ENCODE measurements around the gene LEMD1. TPM values are rescaled to one million over a fixed set of nuclear protein-coding genes. Genes with fewer than 3 reads are reported as not detected.
A peak's percentile ranks its signal among the peaks of the same experiment; 100 is the strongest.

The LEMD1 gene
- polyA plus RNA-seq, 4 donors: 1.7 to 3.8 (median 3.0) TPM

GRCh38 chr1:205357567-205357966 lies 64.3 kb downstream of the LEMD1 start:
- no peak for DNase-seq (ENCODE audit: low read depth in 4 of 4, low spot score in 2 of 4)

DNA sequence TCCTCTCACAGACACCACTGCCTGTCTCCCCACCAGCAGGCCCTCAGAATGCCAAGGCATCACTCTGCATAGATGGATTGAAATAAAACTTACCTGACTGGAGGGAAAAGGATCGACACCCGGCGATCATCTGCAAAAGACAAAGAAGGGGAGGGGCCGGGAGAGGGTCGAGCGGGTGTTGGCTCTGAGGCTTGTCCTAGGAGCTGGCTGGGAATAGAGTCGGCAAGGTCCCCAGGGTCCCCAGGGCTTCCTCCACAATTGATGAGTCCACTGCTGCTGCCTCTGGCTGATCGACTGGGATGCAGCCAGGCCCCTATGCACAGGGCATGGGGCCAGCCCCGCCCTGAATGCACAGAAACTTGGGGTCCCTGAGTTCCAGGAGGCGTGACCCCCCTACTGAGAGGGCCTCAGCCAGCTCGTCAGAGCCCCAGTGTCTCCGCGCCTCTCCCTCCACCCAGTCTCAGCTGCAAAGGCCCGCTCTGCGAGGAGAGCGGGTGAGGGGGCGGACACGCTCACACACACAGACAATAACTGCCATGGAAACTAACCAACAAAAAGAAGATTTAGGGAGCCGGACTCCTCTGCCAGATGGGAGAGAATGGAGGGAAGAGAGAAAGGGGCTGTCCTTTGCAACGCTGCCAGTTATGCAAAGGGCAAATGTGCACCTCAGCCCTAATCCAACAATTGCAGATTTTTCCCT lies 65.3 kb downstream of the LEMD1 start, which contains the start of gene KLHDC8A:
TSS of gene KLHDC8A (minus strand) at position 483 of the 700 bp plus-strand sequence. CDS start 13,318 bp downstream, outside the sequence.
- DNase-seq (ENCODE audit: low read depth in 4 of 4, low spot score in 2 of 4): peak in 3 of 4 donors; percentile 52 to 55 (median 55)

GRCh38 chr1:205355075-205355453 lies 66.8 kb downstream of the LEMD1 start:
- no peak for DNase-seq (ENCODE audit: low read depth in 4 of 4, low spot score in 2 of 4)

DNA sequence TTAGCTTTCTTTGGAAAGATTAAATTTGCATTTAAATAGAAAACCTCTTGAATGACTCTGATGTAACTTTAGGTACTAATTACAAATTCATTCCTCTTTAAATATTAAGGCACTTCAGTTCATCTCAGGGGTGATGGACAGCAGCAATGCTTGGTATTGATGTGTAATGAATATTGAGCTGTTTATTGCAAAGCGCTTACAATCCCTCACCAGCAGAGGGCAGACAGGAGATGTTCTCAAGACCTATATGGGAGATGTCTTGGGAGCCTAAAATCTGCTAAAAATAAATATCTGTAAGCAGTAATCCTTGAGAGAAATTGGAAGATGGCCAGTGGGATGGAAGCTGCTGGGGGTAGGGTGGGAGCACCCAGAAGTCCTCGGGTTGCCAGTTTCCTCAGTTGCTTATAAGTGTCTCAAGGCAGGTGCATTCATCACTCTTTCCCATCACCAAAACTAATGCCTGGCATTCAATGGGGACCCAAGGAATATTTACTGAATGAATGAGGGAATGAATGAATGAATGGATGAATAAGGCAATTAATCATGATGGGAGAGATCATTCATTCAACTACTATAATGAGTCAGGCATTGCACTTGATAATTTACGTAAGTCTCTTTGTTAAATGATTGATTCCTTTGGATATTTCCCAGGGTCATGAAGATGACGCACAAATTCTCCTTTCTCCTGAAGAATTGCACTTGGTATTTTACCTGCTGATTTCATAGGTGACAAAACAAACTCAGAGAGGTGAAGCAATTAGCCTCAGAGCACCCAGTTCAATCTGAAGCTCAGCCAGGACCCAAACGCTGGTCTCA lies 67.4 kb downstream of the LEMD1 start:
- no peak for DNase-seq (ENCODE audit: low read depth in 4 of 4, low spot score in 2 of 4)

DNA sequence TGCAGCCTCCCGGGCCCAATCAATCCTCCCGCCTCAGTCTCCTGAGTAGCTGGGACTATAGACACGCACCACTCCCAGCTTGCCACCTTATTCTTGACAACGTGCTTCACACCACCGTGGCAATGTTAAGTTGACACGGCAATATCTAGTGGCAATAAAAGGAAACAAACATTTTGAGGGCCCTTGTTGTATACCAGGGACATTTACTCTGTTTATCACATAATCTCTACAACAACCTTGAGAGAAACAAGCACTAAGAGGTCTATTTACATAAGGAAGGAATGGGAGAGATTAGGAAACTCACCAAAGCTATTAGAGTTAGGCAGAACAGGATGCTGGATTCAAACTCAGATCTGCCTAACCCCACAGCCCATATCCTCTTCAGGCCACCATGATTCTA lies 68.2 kb downstream of the LEMD1 start:
- no peak for DNase-seq (ENCODE audit: low read depth in 4 of 4, low spot score in 2 of 4)

GRCh38 chr1:205353191-205353590 lies 68.7 kb downstream of the LEMD1 start:
- no peak for DNase-seq (ENCODE audit: low read depth in 4 of 4, low spot score in 2 of 4)

DNA sequence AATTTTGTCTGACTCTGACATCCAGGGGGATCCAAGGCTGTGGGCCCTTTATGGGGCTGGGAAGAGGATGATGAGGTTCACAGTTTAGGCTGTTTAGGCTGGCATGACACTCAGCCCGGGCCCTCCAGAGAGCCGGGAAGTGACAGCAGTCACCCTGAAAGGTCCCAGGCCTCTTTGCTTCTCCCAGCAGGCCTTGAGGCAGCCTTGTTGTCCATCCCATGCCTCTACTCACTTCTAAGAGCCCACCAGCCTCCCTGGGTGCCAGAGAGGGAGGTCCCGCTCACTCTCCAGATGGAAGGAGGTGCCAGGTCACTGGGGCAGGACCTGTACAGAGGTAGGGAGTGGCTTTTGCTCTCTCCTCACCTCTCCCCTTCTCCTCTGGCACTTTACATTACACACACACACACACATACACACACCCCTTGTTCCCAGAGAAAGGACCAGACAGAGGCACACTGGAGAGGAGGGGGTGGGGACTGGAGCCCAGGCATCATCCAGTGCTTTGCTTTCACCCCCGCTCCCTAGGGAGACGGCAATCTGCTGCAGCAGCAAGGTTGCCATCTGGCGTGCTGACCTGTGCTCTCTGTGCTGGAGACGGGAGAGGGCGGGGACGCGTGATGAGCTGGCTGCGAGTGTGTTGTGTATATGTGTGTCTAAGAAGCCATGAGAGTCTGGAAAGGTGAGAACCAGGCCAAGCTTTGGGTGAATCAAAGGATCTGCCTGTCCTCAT lies 69.7 kb downstream of the LEMD1 start:
- no peak for DNase-seq (ENCODE audit: low read depth in 4 of 4, low spot score in 2 of 4)

GRCh38 chr1:205350691-205351141 lies 71.1 kb downstream of the LEMD1 start:
- no peak for DNase-seq (ENCODE audit: low read depth in 4 of 4, low spot score in 2 of 4)

DNA sequence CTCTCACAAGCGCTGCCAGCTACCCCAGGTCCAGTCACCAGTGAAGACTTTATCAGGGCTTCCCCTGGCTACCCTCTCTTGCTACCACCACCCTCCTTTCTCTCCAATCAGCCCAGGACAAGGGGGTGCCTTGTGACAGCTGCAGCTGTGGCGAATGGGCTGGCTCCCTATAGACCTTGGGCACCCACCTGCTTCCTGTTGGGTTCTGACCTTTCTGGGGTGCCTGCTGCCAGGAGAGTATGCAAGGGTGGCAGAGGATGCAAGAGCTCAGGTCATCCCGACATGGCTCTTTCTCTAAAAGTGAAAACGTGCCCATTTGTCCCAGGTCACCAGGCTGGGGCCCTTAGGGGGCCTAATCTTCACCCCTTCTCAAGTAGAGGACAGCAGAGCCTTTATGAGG lies 71.7 kb downstream of the LEMD1 start:
- DNase-seq (ENCODE audit: low read depth in 4 of 4, low spot score in 2 of 4): no peak

- no peak for DNase-seq (ENCODE audit: low read depth in 4 of 4, low spot score in 2 of 4)
These were observed 73.0 kb downstream of the LEMD1 start for GRCh38 chr1:205348554-205349487.

DNA sequence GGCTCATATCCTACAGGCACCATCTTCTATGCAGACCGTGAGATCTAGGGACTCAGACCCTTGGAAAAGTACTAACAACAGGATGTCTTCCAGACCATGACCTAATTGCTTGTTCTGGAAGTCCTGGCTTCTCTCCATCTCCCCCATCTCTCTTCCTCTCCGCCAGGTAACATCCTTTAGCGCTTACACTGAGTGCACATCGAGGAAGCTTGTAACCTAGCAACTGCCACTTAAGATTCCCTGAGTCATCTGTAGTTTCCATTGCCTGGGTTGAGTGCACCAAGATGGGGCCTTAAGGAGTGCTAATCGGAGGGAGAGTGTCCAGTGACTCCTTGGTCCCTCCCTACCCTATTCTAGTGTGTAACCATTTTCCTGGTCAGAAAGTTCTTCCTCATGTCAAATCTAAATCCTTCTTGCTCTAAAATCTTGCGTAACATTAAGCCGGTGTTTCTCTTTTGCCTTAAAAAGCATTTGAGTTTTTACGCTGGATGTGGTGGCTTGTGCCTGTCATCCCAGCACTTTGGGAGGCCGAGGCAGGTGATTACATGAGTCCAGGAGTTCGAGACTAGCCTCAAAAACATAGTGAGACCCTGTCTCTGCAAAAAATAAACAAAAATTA lies 74.8 kb downstream of the LEMD1 start:
- DNase-seq (ENCODE audit: low read depth in 4 of 4, low spot score in 2 of 4): no peak

DNA sequence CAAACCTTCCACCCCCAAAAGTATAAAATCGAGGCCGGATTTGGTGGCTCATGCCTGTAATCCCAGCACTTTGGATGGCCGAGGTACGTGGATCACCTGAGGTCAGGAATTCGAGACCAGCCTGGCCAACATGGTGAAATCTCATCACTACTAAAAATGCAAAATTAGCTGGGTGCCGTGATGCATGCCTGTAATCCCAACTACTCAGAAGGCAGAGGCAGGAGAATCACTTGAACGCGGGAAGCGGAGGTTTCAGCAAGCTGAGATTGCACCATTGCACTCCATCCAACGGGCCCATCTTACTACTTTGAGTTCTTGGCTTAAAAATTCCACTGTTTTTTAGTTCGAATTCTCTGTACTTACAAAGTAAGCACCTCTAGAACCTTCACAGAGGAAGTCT lies 76.1 kb downstream of the LEMD1 start:
- no peak for DNase-seq (ENCODE audit: low read depth in 4 of 4, low spot score in 2 of 4)

GRCh38 chr1:205344066-205344928 lies 77.6 kb downstream of the LEMD1 start:
- DNase-seq (ENCODE audit: low read depth in 4 of 4, low spot score in 2 of 4): no peak

DNA sequence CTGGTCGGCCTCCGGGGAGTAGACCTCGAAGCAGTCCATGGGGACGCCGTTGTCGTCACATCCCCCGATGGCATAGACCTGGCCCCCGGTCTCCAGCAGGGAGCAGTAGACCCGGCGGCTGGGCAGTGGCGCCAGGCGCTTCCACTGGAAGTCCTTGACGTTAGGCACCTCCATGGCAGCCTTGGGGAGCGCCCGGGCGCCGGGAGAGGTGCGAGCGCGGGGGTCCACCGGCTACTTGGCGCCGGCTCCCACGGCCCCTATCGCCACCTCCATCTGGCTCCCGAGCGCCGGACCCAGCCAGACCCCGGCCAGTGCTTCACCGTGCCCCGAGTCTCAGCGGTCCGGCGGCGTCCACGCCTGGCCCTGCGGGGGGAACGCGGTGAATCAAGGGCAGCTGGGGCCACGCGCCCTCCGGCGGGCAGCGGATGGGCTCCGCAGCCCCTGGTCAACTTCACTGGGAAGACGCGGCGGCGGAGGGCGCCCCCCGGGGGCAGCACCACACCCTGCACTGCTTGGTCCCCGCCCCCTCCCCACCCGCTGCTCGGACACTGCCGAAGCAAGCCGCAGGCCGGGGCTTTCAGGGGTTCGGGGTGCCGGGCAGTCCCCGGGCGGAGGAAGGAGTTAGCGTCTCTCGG lies 78.3 kb downstream of the LEMD1 start:
- DNase-seq (ENCODE audit: low read depth in 4 of 4, low spot score in 2 of 4): no peak

- no peak for DNase-seq (ENCODE audit: low read depth in 4 of 4, low spot score in 2 of 4)
These were observed 78.9 kb downstream of the LEMD1 start for GRCh38 chr1:205342986-205343385.

GRCh38 chr1:205340676-205341075 lies 81.2 kb downstream of the LEMD1 start:
- no peak for DNase-seq (ENCODE audit: low read depth in 4 of 4, low spot score in 2 of 4)

DNA sequence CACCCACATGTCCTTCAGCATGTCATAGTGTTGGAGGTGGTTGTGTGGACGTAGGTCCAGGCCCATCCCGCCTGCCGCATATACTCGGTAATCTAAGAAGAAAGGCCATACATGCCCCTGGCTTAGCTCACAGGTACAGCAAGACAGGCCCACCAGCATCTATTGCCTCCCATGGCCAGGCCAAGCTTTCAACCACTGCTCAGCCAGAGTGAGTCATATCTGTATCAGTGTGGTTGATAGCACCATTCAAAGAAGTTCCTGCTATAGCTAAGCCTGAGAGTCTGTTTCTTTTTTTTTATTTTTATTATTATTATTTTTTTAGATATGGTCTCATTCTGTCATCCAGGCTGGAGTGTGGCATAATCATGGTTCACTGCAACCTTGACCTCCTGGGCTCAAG lies 82.1 kb downstream of the LEMD1 start:
- no peak for DNase-seq (ENCODE audit: low read depth in 4 of 4, low spot score in 2 of 4)

DNA sequence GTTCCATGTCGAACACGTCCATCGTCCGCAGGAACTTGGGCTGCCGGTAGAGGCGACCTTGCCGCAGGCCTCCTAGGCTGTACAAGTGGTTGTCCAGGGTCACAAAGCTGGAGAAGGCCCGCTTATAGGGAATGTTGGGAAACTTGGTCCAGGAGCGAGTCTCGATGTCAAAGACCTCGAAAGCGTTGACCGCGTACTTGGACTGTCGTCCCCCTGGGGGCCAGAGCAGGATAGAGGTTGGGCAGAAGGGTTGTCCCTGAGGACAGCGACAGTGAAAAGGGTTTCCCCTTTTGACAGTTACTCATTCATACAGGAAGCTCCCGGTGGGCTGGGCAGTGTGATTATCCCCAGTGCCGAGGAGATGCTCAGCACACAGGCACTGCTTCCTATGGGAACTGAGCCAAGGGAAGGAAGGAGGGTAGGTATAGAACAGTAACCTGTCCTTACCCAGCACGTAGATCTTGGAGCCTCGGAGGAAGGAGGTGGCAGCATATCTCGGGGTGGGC lies 82.6 kb downstream of the LEMD1 start:
- no peak for DNase-seq (ENCODE audit: low read depth in 4 of 4, low spot score in 2 of 4)
